Vagina (tissue), 2 donors: ENCODE results near the gene TUSC1.

Experiments used
- POLR2A ChIP-seq, 2 donors: fragments of 450-650 bp; IDR thresholded peaks; one replicate each; pipeline ENCODE4 v1.6.1; 2017; ENCODE audit warnings: antibody characterized with exemption in 2 of 2, mild to moderate bottlenecking in 2 of 2, moderate library complexity in 2 of 2
- TF ChIP-seq, protein P1 (sequence below), 3 experiments: fragments of 450-650 bp in 2 of 3; fragments of 200-600 bp in 1 of 3; sonication (generic) in 1 of 3; IDR thresholded peaks; one replicate each; pipeline ENCODE4 v1.5.1; 2017 to 2019; ENCODE audit warnings: antibody characterized with exemption in 3 of 3, mild to moderate bottlenecking in 2 of 3, moderate library complexity in 2 of 3

DNA sequence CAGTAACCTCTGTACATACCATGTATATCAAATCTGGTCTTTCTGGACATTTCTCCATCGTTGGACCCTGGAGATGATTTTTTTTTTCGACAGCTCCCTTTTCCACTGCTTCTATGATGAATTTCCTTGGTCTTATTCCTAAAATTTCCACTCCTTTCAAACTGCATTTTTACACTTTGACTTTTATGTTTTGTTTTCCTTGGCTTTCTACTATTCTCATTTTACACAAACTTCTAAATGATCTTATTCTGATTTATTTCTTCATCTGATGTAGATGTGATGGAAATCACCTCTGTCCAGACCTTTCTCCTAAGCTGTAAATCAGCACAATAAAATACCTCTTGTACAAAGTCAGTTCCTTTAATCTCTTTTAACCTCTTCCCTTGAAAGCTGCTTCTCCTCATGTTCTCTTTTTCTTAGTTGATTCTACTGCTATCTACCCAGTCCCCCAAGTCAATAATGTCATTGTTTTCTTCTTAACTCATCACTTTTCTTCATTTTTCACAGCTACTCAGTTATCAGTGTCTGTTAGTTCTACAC, 48.7 kb upstream of the TUSC1 start:
- TF ChIP-seq, protein P1, sequence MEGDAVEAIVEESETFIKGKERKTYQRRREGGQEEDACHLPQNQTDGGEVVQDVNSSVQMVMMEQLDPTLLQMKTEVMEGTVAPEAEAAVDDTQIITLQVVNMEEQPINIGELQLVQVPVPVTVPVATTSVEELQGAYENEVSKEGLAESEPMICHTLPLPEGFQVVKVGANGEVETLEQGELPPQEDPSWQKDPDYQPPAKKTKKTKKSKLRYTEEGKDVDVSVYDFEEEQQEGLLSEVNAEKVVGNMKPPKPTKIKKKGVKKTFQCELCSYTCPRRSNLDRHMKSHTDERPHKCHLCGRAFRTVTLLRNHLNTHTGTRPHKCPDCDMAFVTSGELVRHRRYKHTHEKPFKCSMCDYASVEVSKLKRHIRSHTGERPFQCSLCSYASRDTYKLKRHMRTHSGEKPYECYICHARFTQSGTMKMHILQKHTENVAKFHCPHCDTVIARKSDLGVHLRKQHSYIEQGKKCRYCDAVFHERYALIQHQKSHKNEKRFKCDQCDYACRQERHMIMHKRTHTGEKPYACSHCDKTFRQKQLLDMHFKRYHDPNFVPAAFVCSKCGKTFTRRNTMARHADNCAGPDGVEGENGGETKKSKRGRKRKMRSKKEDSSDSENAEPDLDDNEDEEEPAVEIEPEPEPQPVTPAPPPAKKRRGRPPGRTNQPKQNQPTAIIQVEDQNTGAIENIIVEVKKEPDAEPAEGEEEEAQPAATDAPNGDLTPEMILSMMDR (IDR thresholded peaks at IDR 0.05): no peak
- TF ChIP-seq POLR2A (IDR thresholded peaks at IDR 0.05): no peak
